Measurements from ENCODE around the gene MAMSTR. TPM values are rescaled to one million over a fixed set of nuclear protein-coding genes. Genes with fewer than 3 reads are reported as not detected.
A peak's percentile ranks its signal among the peaks of the same experiment; 100 is the strongest.

Gene MAMSTR
- total and polyA plus RNA-seq, 9 of the 15 experiments (the other 6 are each of a cell fraction or from before 2014, with no cell fraction given): 0.08 to 1.00 (median 0.40) TPM; not detected in 1

DNA sequence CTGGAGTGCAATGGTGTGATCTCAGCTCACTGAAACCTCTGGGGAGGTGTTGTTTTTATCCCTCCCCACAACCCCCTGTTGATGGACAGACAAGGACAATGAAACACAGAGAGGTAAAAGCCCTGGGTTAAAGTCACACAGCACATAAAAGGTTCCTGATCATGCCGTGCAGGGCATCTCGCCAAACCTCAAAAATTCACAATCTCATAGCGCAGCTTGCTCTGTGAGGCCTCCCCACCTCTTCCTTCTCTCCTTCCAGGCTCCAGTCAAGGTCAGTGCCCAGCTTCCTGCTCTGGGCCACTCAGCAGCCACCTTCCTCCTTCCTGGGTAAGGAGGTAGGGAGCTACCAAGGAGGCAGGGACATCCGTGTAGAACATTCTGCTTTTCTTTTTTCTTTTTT is 21.5 kb downstream of the MAMSTR start:
- CTCF ChIA-PET (ENCODE audit: low intra/inter-chr PET ratio): no interaction called here
- ATAC-seq (peak; percentile 89), FAIRE-seq (peak; percentile 91), DNase-seq (ENCODE audit: extremely low read depth in 1 of 4, low spot score in 3 of 4) (peak; percentile 54 to 79 (median 60))
- Histone ChIP-seq H3K9me1 (ENCODE audit: control insufficient read depth, insufficient read depth, low read length) (no peaks in the 10 kb centered on the region), H3K9ac (ENCODE audit: insufficient read depth in 1 of 2, low read depth in 2 of 2, low read length in 2 of 2) (peak overlapping the region; percentile 20 to 87; a peak in 1 of 4 replicates), H3K27ac (ENCODE audit: extremely low read depth, low read depth, low read length) (peak overlapping the region; percentile 31; the same call in 2 of the 3 replicates), H3K27me3 (ENCODE audit: control insufficient read depth in 2 of 2, insufficient read depth in 2 of 2, low read length in 2 of 2) (no peaks in the 10 kb centered on the region), H3K9me3 (replicated peaks; ENCODE audit: control insufficient read depth, insufficient read depth, low read depth, low read length) (no peaks in the 10 kb centered on the region), H2AFZ (ENCODE audit: low read depth, low read length) (peak overlapping the region; percentile 76), H3K4me1 (replicated peaks in 1 of 2; ENCODE audit: control insufficient read depth in 2 of 2, insufficient read depth in 2 of 2, low read length in 2 of 2) (peaks cover 10 to 30% of the 10 kb centered on the region in 2 experiments; a peak in 4 of 5 replicates), H3K79me2 (ENCODE audit: control insufficient read depth, insufficient read depth, low read length) (no peaks in the 10 kb centered on the region), H3K4me3 (no peak overlapping the region), H4K20me1 (replicated peaks; ENCODE audit: control insufficient read depth, insufficient read depth, low read length) (no peaks in the 10 kb centered on the region), H3K4me2 (ENCODE audit: insufficient read depth, low read length) (peak overlapping the region; percentile 51), H3K36me3 (ENCODE audit: control insufficient read depth, insufficient read depth, low read length) (no peaks in the 10 kb centered on the region)
- WGBS (ENCODE audit: insufficient coverage, low coverage, missing lambda C conversion rate): 0% methylated on average over 4 of the region's 4 CpGs
- in situ Hi-C loops (cut with MboI) (no loop called here), intact Hi-C loops (cut with micrococcal nuclease) (no loop called here)
- no TSS peak for BruUV-seq (replicated peaks)
- POLR2A ChIA-PET: interaction anchor here (0.6 to 1.1 kb wide), 2 partner anchors 14 to 19 kb away, joined by 3 read pairs; no protein-coding TSS in a partner anchor
- TF ChIP-seq SRSF7 (optimal IDR thresholded peaks at IDR 0.05; ENCODE audit: low read depth, low read length) (no peak), PRMT5 (CRISPR knock-in tag; IDR thresholded peaks at IDR 0.05) (no peak), ELF4 (CRISPR knock-in tag; IDR thresholded peaks at IDR 0.05) (no peak), SOX6 (IDR thresholded peaks at IDR 0.05) (0 out of 2 replicates have a peak, but pooled peaks have one; percentile 23), POLR2B (IDR thresholded peaks at IDR 0.05; ENCODE audit: low read depth, partially characterized antibody) (no peak), GTF2E2 (tag; IDR thresholded peaks at IDR 0.05) (no peak), SMARCE1 (IDR thresholded peaks at IDR 0.05) (no peak; the same call in 1 of the 2 replicates), MBD2 (IDR thresholded peaks at IDR 0.05; ENCODE audit: borderline replicate concordance, low read depth) (0 out of 2 replicates have a peak, but pooled peaks have one; percentile 24), HMGN3 (IDR thresholded peaks at IDR 0.05; ENCODE audit: borderline replicate concordance, extremely low read depth, insufficient read length, low read depth, low read length) (no peak), NFYB (IDR thresholded peaks at IDR 0.05; ENCODE audit: extremely low read depth, insufficient read length) (no peak), CC2D1A (IDR thresholded peaks at IDR 0.05) (no peak), CBX8 (IDR thresholded peaks at IDR 0.05; ENCODE audit: borderline replicate concordance, extremely low read depth, low read depth, low read length, poor library complexity, severe bottlenecking) (no peak), GABPB1 (CRISPR knock-in tag; IDR thresholded peaks at IDR 0.05) (no peak), RFX7 (CRISPR knock-in tag; IDR thresholded peaks at IDR 0.05) (no peak), SIX5 (IDR thresholded peaks at IDR 0.05; ENCODE audit: borderline replicate concordance in 1 of 2, insufficient read depth in 1 of 2, low read depth in 1 of 2, low read length in 2 of 2) (no peak), ZKSCAN3 (CRISPR knock-in tag; IDR thresholded peaks at IDR 0.05) (no peak), XRCC3 (IDR thresholded peaks at IDR 0.05) (no peak), ZNF780A (CRISPR knock-in tag; IDR thresholded peaks at IDR 0.05) (no peak), ETV5 (CRISPR knock-in tag; IDR thresholded peaks at IDR 0.05; ENCODE audit: low read depth) (no peak)
- TF ChIP-seq, protein P1, sequence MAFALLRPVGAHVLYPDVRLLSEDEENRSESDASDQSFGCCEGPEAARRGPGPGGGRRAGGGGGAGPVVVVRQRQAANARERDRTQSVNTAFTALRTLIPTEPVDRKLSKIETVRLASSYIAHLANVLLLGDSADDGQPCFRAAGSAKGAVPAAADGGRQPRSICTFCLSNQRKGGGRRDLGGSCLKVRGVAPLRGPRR (CRISPR knock-in tag; IDR thresholded peaks at IDR 0.05): no peak
- TF ChIP-seq, protein P2, sequence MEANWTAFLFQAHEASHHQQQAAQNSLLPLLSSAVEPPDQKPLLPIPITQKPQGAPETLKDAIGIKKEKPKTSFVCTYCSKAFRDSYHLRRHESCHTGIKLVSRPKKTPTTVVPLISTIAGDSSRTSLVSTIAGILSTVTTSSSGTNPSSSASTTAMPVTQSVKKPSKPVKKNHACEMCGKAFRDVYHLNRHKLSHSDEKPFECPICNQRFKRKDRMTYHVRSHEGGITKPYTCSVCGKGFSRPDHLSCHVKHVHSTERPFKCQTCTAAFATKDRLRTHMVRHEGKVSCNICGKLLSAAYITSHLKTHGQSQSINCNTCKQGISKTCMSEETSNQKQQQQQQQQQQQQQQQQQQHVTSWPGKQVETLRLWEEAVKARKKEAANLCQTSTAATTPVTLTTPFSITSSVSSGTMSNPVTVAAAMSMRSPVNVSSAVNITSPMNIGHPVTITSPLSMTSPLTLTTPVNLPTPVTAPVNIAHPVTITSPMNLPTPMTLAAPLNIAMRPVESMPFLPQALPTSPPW (CRISPR knock-in tag; IDR thresholded peaks at IDR 0.05): peak; percentile 52; the same call in 1 of the 2 replicates
- TF ChIP-seq, protein P3, sequence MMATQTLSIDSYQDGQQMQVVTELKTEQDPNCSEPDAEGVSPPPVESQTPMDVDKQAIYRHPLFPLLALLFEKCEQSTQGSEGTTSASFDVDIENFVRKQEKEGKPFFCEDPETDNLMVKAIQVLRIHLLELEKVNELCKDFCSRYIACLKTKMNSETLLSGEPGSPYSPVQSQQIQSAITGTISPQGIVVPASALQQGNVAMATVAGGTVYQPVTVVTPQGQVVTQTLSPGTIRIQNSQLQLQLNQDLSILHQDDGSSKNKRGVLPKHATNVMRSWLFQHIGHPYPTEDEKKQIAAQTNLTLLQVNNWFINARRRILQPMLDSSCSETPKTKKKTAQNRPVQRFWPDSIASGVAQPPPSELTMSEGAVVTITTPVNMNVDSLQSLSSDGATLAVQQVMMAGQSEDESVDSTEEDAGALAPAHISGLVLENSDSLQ (IDR thresholded peaks at IDR 0.05): peak; percentile 64

Data from K562 (cell line).